ENCODE results near the gene PDE1A.

GRCh38 chr2:182463760-182464159 is 36.9 kb upstream of the PDE1A start:
- TF ChIP-seq CTCF (conservative IDR thresholded peaks at IDR 0.05; ENCODE audit: low read depth, low read length), result no peak
- TF ChIP-seq EZH2 (IDR thresholded peaks at IDR 0.05; ENCODE audit: borderline replicate concordance, low read depth, low read length, poor library complexity, severe bottlenecking), result no peak
